ENCODE measurements around the gene GTPBP4. TPM values are rescaled to one million over a fixed set of nuclear protein-coding genes. Genes with fewer than 3 reads are reported as not detected.

The GTPBP4 gene
- total and polyA plus RNA-seq, 2 of the 8 experiments (the other 6 are each of a cell fraction or from before 2014, with no cell fraction given): 16.9 to 98.1 TPM

DNA sequence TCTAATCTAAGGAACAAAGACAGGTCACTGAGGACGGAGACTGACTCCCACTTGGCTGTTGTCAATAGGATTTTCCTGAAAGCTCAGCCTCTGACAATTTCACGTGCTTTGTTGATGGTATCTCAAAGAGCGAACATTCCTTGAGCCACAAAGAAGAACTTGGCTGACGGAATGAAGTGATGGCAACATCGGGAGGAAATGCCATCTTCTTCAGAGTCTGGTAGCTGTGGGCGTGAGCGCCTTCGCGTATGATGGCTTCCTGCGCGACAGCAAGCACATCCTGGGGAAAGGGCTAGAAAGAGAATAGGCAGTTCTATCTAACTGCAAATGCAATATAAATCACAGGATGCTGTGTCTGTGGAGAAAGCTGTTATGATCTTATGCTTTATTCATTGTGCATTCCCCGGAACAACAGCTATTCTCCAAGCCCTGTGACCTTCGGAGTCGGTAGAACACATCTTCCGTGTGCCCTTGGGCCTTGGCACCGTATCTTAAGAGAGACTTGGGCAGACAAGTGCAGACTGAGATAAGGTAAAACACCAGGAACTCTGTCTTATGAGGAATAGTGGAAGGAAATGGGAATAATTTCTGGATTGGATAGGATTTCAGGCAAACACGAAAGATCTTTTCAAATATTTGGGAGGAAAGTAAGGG, 19.6 kb upstream of the GTPBP4 start:
- Histone ChIP-seq H4K8ac (ENCODE audit: extremely low read depth, insufficient read depth, low read length) (no peak overlapping the region), H3K18ac (ENCODE audit: extremely low read depth, low read length) (no peak overlapping the region), H3K79me1 (ENCODE audit: low read depth, low read length) (no peaks in the 10 kb centered on the region), H4K20me1 (replicated peaks in 1 of 2; ENCODE audit: control insufficient read depth in 1 of 2, insufficient read depth in 2 of 2, low read length in 2 of 2) (no peaks in the 10 kb centered on the region), H3K27ac (ENCODE audit: low read depth, low read length) (no peak overlapping the region), H4K5ac (ENCODE audit: insufficient read length, low read depth, low read length) (no peak overlapping the region), H3K79me2 (ENCODE audit: control insufficient read depth in 1 of 2, insufficient read depth in 2 of 2, low read length in 2 of 2) (no peaks in the 10 kb centered on the region), H3K14ac (ENCODE audit: insufficient read length) (no peak overlapping the region), H3K4me1 (replicated peaks in 1 of 4; ENCODE audit: control insufficient read depth in 3 of 4, insufficient read depth in 4 of 4, low read length in 3 of 4) (peaks cover 0 to 8% (median 3%) of the 10 kb centered on the region in 4 experiments; a peak in 4 of 7 replicates), H3K9ac (replicated peaks in 1 of 4; ENCODE audit: extremely low read depth in 1 of 4, low read depth in 3 of 4, low read length in 3 of 4) (no peak overlapping the region), H2BK20ac (ENCODE audit: low read length) (no peak overlapping the region), H3K56ac (replicated peaks; ENCODE audit: insufficient read length, low read depth, low read length) (no peak overlapping the region), H4K91ac (replicated peaks; ENCODE audit: insufficient read length, low read length) (no peak overlapping the region), H2BK120ac (replicated peaks; ENCODE audit: low read depth, low read length) (no peak overlapping the region), H3K23ac (ENCODE audit: insufficient read length) (no peak overlapping the region), H3K4me3 (ENCODE audit: extremely low read depth in 1 of 4, insufficient read depth in 2 of 4, low read depth in 3 of 4, low read length in 4 of 4) (no peak overlapping the region), H2BK12ac (ENCODE audit: low read depth, low read length) (no peak overlapping the region), H2AFZ (ENCODE audit: low read length) (no peak overlapping the region), H3K4me2 (ENCODE audit: insufficient read depth in 1 of 2, low read depth in 2 of 2, low read length in 2 of 2) (no peak overlapping the region), H3K23me2 (ENCODE audit: low read depth, low read length) (no peaks in the 10 kb centered on the region), H3K9me3 (ENCODE audit: insufficient read depth in 2 of 2, low read depth in 1 of 2, low read length in 1 of 2) (no peaks in the 10 kb centered on the region), H3K36me3 (ENCODE audit: control insufficient read depth in 2 of 4, insufficient read depth in 4 of 4, low read length in 3 of 4) (no peaks in the 10 kb centered on the region), H2BK5ac (ENCODE audit: low read depth, low read length) (no peak overlapping the region), H3K27me3 (replicated peaks in 1 of 4; ENCODE audit: control insufficient read depth in 3 of 4, extremely low read depth in 1 of 4, insufficient read depth in 3 of 4, low read length in 3 of 4) (no peaks in the 10 kb centered on the region), H2AK5ac (ENCODE audit: low read depth, low read length) (no peak overlapping the region), H2BK15ac (ENCODE audit: low read length) (no peak overlapping the region), H3K4ac (replicated peaks; ENCODE audit: insufficient read length, low read depth, low read length) (no peak overlapping the region)
- CTCF ChIA-PET (ENCODE audit: partially characterized antibody): interaction anchor here (2.1 kb wide), 1 partner anchor 18 kb away, joined by 4 read pairs; no protein-coding TSS in a partner anchor
- 97% methylated on average over 17 of the region's 17 CpGs; no CpG with 5 or more reads in 1 of the 2 experiments for WGBS, 2 experiments (ENCODE audit: extremely low coverage in 1 of 2, insufficient coverage in 1 of 2, insufficient read length in 1 of 2, insufficient replicate concordance in 2 of 2, low coverage in 1 of 2, low lambda C conversion rate in 2 of 2, missing lambda C conversion rate in 1 of 2)
- POLR2A ChIA-PET (ENCODE audit: partially characterized antibody): interaction anchor here (1.5 kb wide), 1 partner anchor 19 kb away, joined by 3 read pairs; the partner anchor contains the start of gene GTPBP4
- no peak for DNase-seq (ENCODE audit: low read depth in 1 of 2, low spot score in 2 of 2)
- FAIRE-seq: no peak
- no peak for TF ChIP-seq POU5F1 (IDR thresholded peaks at IDR 0.05; ENCODE audit: low read depth, low read length)
- TF ChIP-seq, protein P1, sequence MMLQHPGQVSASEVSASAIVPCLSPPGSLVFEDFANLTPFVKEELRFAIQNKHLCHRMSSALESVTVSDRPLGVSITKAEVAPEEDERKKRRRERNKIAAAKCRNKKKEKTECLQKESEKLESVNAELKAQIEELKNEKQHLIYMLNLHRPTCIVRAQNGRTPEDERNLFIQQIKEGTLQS (IDR thresholded peaks at IDR 0.05; ENCODE audit: insufficient read depth, low read depth, low read length): no peak
- no peak for TF ChIP-seq SIN3A (conservative IDR thresholded peaks at IDR 0.05 in 1 of 2, IDR thresholded peaks at IDR 0.05 in 1 of 2; ENCODE audit: low read depth in 1 of 2, low read length in 2 of 2)
- TF ChIP-seq TCF12 (IDR thresholded peaks at IDR 0.05; ENCODE audit: low read depth, low read length): no peak
- TF ChIP-seq CBX5 (IDR thresholded peaks at IDR 0.05; ENCODE audit: low read depth, low read length): no peak
- no peak for TF ChIP-seq BRCA1 (IDR thresholded peaks at IDR 0.05; ENCODE audit: low read depth, low read length)
- no peak for TF ChIP-seq KDM4A (IDR thresholded peaks at IDR 0.05; ENCODE audit: low read depth, low read length, severe bottlenecking)
- TF ChIP-seq BCL11A (IDR thresholded peaks at IDR 0.05; ENCODE audit: low read depth in 2 of 2, low read length in 2 of 2): no peak
- TF ChIP-seq CREB1 (IDR thresholded peaks at IDR 0.05): no peak
- TF ChIP-seq EP300 (IDR thresholded peaks at IDR 0.05; ENCODE audit: borderline replicate concordance in 1 of 2, low read depth in 2 of 2, low read length in 2 of 2): no peak
- no peak for TF ChIP-seq RBBP5 (IDR thresholded peaks at IDR 0.05; ENCODE audit: borderline replicate concordance, low read depth, low read length)
- TF ChIP-seq, protein P2, sequence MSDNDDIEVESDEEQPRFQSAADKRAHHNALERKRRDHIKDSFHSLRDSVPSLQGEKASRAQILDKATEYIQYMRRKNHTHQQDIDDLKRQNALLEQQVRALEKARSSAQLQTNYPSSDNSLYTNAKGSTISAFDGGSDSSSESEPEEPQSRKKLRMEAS (IDR thresholded peaks at IDR 0.05): no peak

Data from H1 (cell line).